Upper lobe of right lung (tissue), 1 donor: Measurements from ENCODE around the gene ARMC6. TPM values are rescaled to one million over a fixed set of nuclear protein-coding genes. Genes with fewer than 3 reads are reported as not detected.

Experiments used
- ATAC-seq: fragments of 200-7000 bp; cut with Tn5 transposase; one replicate; pipeline ENCODE4 v1.9.1; 2020; ENCODE audit warnings: mild to moderate bottlenecking, moderate library complexity
- DNase-seq: peaks from one replicate; pipeline ENCODE4 v3.0.0-alpha.2; 2020
- H3K27ac ChIP-seq: fragments of 200-600 bp; one replicate; pipeline ENCODE4 v1.8.0; 2022
- H3K27me3 ChIP-seq: fragments of 200-600 bp; one replicate; pipeline ENCODE4 v1.8.0; 2022; ENCODE audit warnings: mild to moderate bottlenecking
- H3K36me3 ChIP-seq: fragments of 200-600 bp; one replicate; pipeline ENCODE4 v1.8.0; 2022
- H3K4me1 ChIP-seq: fragments of 200-600 bp; one replicate; pipeline ENCODE4 v1.8.0; 2022
- H3K4me3 ChIP-seq: fragments of 200-600 bp; one replicate; pipeline ENCODE4 v1.8.0; 2022; ENCODE audit warnings: mild to moderate bottlenecking
- H3K9me3 ChIP-seq: fragments of 200-600 bp; one replicate; pipeline ENCODE4 v1.8.0; 2022
- CTCF ChIP-seq: fragments of 200-600 bp; IDR thresholded peaks from one replicate; pipeline ENCODE4 v1.8.0; 2022; ENCODE audit warnings: antibody characterized with exemption
- intact Hi-C: fragments of 100-400 bp; cut with DNase I; formaldehyde crosslinking; loops from one replicate; pipeline ENCODE4 v1.11.0; 2022
- total RNA-seq: library from RNA; stranded (reverse); fragmentation: NEBNext Ultra II Directional; extraction: Animal tissue kit (Norgen Biotek cat#: 25700); gene quantifications from one replicate; pipeline ENCODE4 v1.2.1, GENCODE V29; 2021
- donor health status: DM: no; HTN: yes; CAD: no; lungs with severe emphysema.

Gene ARMC6
- total RNA-seq, 1 donor from 2014 or later: 21.7 TPM

GRCh38 chr19:19051478-19052213 lies 18.2 kb downstream of the ARMC6 start:
- H3K27me3 ChIP-seq: no peaks in the 10 kb centered on the region
- ATAC-seq (no peak), DNase-seq (no peak)
- H3K9me3 ChIP-seq: no peaks in the 10 kb centered on the region
- H3K4me3 ChIP-seq: no peak overlapping the region
- no peak for TF ChIP-seq CTCF
- intact Hi-C loops: no loop called here
- H3K4me1 ChIP-seq: no peaks in the 10 kb centered on the region
- no peak overlapping the region for H3K27ac ChIP-seq
- H3K36me3 ChIP-seq: peaks cover 38% of the 10 kb centered on the region

DNA sequence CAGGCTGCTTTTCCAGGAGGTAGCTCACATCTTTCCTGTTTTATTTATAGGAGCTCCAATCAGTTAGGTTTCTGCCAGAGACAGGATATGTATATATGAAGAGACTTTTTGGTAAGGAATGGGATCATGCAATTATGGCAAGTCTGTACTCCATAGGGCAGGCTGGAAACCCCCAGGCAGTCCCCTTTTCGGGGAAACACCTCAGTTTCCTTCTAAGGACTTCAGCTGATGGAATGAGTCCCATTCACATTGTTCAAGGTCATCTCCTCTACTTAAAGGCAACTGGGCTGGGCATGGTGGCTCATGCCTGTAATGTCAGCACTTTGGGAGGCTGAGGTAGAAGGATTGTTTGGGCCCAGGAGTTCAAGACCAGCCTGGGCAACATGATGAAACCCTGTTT lies 19.5 kb downstream of the ARMC6 start:
- Histone ChIP-seq H3K36me3 (peaks cover 38% of the 10 kb centered on the region), H3K4me3 (no peak overlapping the region), H3K27me3 (no peaks in the 10 kb centered on the region), H3K27ac (no peak overlapping the region), H3K9me3 (no peaks in the 10 kb centered on the region), H3K4me1 (no peaks in the 10 kb centered on the region)
- ATAC-seq (no peak), DNase-seq (no peak)
- intact Hi-C loops: no loop called here
- TF ChIP-seq CTCF: no peak

DNA sequence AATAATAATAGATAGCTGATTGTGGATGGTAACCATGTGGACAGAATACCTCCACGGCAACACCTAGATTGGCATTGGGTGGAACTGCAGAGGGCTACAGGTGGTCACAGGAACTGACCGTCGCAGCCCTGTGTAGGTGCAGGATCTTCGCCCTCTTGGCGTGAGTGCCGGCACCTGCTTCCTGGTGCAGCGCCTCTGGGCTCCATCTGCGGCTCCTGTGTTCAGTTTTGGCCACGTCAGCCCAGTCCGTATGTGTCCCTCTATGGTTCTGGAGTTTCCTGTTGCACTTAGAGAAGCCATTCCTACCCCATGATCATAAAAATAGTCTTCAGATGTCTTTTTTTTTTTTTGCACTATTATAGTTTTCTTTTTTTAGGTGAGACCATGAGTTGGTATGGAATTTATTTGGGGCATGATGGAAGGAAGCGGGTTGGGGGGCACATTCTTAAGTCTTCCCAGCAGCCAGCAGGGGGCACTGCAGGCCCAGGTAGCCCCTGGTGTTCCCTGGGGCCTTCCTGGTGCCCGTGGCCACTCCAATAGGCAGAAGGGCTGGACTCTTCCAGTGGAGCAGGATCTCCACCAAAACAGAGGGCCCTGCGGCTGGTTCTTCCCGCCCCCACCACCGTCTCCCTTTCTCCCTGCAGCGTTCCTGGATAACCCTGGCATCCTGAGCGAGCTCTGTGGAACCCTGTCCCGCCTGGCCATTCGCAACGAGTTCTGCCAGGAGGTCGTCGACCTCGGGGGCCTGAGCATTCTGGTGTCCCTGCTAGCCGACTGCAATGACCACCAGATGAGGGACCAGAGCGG lies 20.3 kb downstream of the ARMC6 start:
- ATAC-seq (peak; percentile 82), DNase-seq (peak; percentile 86)

GRCh38 chr19:19054315-19054938 lies 21.0 kb downstream of the ARMC6 start:
- TF ChIP-seq CTCF: no peak
- ATAC-seq: no peak
- Histone ChIP-seq H3K4me1 (no peaks in the 10 kb centered on the region), H3K36me3 (peaks cover 38% of the 10 kb centered on the region), H3K27me3 (no peaks in the 10 kb centered on the region), H3K9me3 (no peaks in the 10 kb centered on the region), H3K27ac (no peak overlapping the region), H3K4me3 (no peak overlapping the region)
- intact Hi-C loops: no loop called here
- no peak for DNase-seq

More for the DNA sequence above, 20.3 kb downstream of the ARMC6 start:
- peak; percentile 76 for TF ChIP-seq CTCF
- Histone ChIP-seq H3K36me3 (peaks cover 38% of the 10 kb centered on the region), H3K4me1 (no peaks in the 10 kb centered on the region), H3K9me3 (no peaks in the 10 kb centered on the region), H3K27me3 (no peaks in the 10 kb centered on the region), H3K4me3 (no peak overlapping the region), H3K27ac (no peak overlapping the region)
- intact Hi-C loops: no loop called here

GRCh38 chr19:19054939-19055440 lies 21.6 kb downstream of the ARMC6 start:
- no peak overlapping the region for H3K27ac ChIP-seq
- H3K9me3 ChIP-seq: no peaks in the 10 kb centered on the region
- H3K36me3 ChIP-seq: peaks cover 38% of the 10 kb centered on the region
- no peaks in the 10 kb centered on the region for H3K27me3 ChIP-seq
- no peaks in the 10 kb centered on the region for H3K4me1 ChIP-seq
- no peak overlapping the region for H3K4me3 ChIP-seq
- ATAC-seq (no peak), DNase-seq (no peak)
- intact Hi-C loops: no loop called here
- no peak for TF ChIP-seq CTCF
